DND-41 (cell line): ENCODE data around the gene MME.

Experiments used
- CTCF ChIP-seq: IDR thresholded peaks from 2 replicates; pipeline ENCODE4 v1.5.1; 2012; ENCODE audit warnings: borderline replicate concordance, low read length, moderate library complexity, mild to moderate bottlenecking; ENCODE audit not compliant: poor library complexity, severe bottlenecking; ENCODE audit errors: extremely low read depth
- EZH2 ChIP-seq: IDR thresholded peaks from 3 replicates; pipeline ENCODE4 v1.6.1; 2012; ENCODE audit warnings: borderline replicate concordance, low read depth, mild to moderate bottlenecking, moderate library complexity, low read length, inconsistent platforms; ENCODE audit not compliant: severe bottlenecking

- TF ChIP-seq CTCF (no peak), EZH2 (no peak)
Measured at GRCh38 chr3:155154255-155154654, 74.1 kb downstream of the MME start.
